GM18868 (cell line): ENCODE measurements around the gene MFF.
"Not testable (repeated sequence)": the region's sequence is repeated elsewhere in the genome, so short reads cannot be mapped to it uniquely, and the experiment has no call there.

Experiments
- ATAC-seq: cut with Tn5 transposase; IDR thresholded peaks from one replicate; pipeline ENCODE4 v1.9.1; 2021; ENCODE audit warnings: mild to moderate bottlenecking, moderate library complexity; ENCODE audit not compliant: unreplicated experiment

The MFF gene

DNA sequence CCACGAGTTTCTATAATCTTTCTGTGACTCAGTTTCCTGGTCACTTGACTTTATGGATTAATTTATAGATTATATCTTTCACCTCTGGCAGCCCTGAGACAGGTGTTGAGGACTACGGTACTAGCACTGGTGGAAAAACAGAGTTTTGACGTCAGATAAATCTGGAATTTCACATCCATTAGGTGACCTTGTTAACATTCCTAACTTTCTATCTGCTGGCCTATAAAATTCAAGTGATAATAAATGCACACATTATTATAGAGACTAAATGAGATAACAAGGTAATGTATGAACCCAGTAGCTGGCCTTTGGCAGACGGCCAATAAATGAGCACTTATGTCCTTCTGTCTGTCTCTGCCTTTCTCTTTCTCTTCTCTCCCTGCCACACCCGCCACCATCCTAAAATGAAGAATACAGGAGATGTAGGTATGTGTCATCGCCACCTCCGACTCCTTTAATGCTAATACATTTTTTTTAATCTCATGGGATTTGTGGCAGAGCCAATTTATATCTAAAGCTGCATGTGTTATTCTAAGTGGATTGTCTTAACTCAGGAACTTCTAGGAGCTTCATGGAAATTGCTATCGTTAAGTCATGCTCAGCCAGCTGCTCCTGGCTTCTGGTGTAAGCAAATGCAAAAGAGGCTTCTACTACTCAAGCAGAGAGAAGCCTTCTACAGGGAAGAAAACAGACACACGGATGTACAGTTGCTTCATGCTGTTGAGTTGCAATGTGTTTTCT lies 51.8 kb downstream of the MFF start:
- no peak for ATAC-seq

- no peak for ATAC-seq
These were observed 52.7 kb downstream of the MFF start for GRCh38 chr2:227377467-227378351.

DNA sequence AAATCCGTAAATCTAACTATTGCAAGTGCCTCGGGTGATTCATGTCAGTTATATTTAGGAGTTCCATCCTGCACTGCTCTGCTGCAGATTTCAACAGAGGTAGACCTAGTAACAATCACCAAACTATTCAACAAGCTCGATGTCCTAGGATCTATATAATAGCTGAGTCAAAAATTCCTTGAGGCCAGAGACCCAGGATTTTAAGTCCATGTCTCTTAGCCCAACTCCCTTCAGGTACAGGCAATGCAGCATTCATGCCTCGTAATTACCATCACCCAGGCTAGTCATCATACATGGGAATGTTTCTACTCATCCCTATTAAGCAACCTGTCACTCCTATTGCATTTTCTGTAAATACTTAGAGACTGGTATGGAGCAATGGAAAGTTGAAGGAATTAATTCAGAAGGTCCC lies 53.3 kb downstream of the MFF start:
- no peak for ATAC-seq

DNA sequence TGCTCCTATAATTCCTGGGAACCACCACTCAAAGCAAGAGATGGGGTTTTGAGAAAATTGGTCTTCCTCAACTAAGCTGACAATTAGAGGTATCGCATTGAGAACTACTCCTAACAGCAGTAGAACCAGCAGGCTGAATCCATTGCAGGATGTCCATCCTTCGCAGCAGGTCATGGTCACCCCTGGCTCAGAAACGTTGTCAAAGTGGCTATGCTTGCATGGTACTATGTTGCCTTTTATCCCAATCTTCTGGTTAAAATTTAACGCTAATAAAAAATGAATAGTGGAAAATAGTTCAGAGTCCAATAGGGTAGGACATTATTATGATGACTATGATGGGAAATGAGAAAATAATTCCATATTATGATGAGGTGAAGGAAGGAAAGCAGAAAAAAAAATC lies 54.0 kb downstream of the MFF start, which contains the start of gene TM4SF20:
Gene TM4SF20 (minus strand): TSS at position 212 of the 400 bp plus-strand sequence. CDS start 38 bp downstream, at position 174.
- no peak for ATAC-seq

DNA sequence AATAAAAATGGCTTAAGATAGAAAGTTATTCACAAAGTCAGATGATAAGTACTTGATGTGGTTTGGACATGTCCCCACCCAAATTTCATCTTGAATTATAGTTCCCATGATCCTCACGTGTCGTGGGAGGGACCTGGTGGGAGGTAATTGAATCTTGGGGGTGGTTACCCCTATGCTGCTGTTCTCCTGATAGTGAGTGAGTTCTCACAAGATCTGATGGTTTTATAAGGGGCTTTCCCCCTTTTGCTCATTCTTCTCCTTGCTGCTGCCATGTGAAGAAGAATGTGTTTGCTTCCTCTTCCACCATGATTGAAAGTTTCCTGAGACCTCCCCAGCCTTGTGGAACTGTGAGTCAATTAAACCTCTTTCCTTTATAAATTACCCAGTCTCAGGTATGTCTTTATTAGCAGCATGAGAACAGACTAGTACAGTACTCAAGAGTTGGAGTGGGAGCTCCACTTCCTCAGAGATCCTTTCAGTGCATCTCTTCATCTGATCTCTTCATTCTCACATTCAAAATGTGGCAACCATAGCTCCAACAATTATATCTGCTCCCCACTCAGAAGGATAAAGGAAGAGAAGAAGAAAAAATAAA lies 57.3 kb downstream of the MFF start:
- ATAC-seq: not testable (repeated sequence)

DNA sequence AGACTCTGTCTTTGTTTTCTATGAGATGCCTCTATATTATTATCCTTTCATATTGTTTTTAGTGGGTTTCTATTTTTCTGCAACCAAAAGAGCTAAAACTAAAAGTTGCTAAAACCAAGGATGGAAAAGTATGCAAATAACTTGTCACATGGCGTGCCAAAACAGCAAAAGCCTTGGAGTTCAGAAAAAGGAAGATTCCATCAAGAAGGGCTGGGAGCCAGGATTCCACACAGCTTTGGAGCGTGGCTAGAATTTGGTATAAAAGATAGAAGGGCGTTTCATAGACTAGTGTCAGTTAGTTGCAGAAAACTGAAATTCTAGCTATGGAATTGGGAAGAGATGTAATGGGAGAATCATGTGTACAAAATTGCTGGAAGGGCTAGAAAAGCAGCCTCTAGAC lies 58.6 kb downstream of the MFF start:
- ATAC-seq: no peak

DNA sequence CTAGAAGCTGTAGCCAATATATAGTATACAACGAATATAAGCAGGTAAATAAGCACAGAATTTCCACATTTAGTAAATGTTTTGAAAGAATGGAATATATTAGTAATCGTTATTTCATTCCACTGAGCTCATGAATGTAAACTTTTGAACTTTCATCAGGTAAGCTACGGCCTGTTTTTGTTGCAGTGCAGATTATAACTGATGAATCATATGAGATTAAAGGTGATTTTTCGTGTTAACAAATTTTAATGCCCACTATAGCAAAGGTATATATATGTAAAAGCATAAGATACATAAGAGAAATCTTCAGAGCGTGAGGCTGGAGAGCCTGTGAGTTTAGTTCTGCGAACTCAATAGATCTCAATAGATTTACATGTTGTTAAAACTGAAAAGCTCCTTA lies 61.6 kb downstream of the MFF start:
- ATAC-seq: no peak

GRCh38 chr2:227387583-227387982 lies 62.5 kb downstream of the MFF start, which contains the start of gene SCYGR1:
TSS of gene SCYGR1 (minus strand) at chr2:227387949. CDS start at chr2:227387949, 0 bp downstream.
- not testable (repeated sequence) for ATAC-seq

DNA sequence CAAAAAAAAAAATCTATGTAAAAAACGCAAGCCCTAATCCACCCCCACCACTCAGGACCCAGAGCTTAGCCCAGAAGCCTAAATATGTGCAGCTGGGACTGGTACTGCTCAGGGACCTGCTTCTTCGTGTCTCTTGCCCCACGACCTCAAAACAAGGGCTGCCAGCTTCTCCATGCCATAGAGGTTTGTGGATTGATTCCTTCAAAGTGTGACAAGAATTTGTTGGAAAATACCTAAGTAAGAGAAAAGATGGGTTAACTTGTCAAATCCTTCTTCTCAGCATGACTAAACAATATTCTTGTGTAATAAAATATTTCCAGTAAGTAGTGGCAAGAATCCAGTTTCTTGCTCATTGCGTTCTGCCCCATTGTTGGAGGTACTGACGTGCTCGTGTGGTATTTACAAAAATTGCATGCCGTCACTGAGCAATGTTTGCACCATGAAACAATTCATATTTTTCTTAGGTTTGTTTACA lies 63.5 kb downstream of the MFF start:
- no peak for ATAC-seq

GRCh38 chr2:227389231-227389630 lies 64.2 kb downstream of the MFF start:
- no peak for ATAC-seq

- no peak for ATAC-seq
These were observed 64.6 kb downstream of the MFF start for GRCh38 chr2:227389661-227390060.

- ATAC-seq: no peak
These were observed 65.6 kb downstream of the MFF start for GRCh38 chr2:227390468-227391256.

- ATAC-seq: no peak
These were observed 69.3 kb downstream of the MFF start for GRCh38 chr2:227394401-227394800.

DNA sequence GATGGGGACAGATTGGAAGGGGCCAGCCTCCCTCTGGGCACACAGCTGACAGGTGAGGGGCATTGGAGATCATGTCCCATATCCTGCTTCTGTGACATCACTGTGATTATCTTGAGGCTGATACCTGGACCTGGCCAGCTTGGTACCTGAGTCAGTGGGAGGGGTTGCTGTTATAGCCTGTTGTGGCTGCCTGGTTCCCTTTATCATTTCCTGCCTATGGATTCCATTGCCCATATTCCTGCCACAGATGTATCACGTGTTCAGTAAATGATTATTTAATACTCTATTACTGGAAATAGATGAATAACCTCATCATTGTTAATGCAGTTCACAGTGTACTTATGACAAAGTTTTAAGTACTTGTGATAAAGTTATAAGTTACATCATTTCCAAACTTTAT lies 70.5 kb downstream of the MFF start:
- ATAC-seq: no peak

DNA sequence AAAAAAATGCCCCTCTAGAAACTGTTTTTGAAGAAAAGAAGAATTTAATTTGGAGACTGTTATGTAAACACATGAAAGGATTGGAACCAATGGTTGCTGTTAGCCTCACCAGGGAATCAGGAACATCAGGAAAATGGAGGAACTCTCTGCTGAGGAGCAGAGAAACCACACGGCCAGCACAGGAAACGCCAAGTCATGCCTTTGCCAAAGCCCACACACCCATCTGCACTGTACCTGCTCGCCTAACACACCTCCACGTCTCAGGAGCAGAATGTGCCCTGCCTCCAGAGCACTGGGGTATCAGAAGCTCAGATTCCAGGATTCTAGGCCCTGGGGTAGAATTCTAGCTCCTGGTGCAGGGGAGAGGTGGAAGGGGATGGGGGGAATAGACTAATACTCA lies 72.5 kb downstream of the MFF start:
- ATAC-seq: no peak

- no peak for ATAC-seq
These were observed 73.9 kb downstream of the MFF start for GRCh38 chr2:227398684-227399670.

GRCh38 chr2:227401550-227401949 lies 76.5 kb downstream of the MFF start:
- no peak for ATAC-seq

DNA sequence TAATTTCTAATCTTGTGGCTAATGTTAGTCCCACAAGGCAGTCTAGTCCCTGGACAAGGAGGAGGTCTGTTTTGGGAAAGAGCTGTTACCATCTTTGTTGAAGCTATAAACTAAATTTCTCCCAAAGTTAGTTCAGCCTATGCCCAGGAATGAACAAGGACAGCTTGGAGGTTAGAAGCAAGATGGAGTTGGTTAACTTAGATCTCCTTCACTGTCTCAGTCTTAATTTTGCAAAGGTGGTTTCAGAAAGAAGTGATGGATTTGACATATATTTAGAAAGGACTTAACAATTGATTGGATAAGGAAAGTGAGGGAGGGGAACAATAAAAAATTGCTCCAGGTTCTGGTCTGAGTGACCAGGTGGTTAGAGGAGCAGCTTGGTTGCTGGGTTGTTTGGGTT lies 77.3 kb downstream of the MFF start:
- no peak for ATAC-seq

- no peak for ATAC-seq
These were observed 77.9 kb downstream of the MFF start for GRCh38 chr2:227402959-227403358.
